Gastrocnemius medialis (tissue), 4 donors: Measurements from ENCODE around the gene CCS. TPM values are rescaled to one million over a fixed set of nuclear protein-coding genes. Genes with fewer than 3 reads are reported as not detected.

ENCODE experiments used
- ATAC-seq, 2 donors: fragments of 150-250 bp; one replicate each; pipeline ENCODE4 v1.9.1; 2016
- DNase-seq, 2 donors: peaks; one replicate each; pipeline ENCODE4 v3.0.0-alpha.2; 2019
- H3K27ac ChIP-seq, 4 donors: fragments of 200-600 bp; sonication (generic); 1 replicate in 1 of 4; 2 replicates in 3 of 4; pipeline ENCODE4 v1.5.1; 2016 to 2018; ENCODE audit warnings: mild to moderate bottlenecking in 2 of 4, moderate library complexity in 1 of 4
- H3K27me3 ChIP-seq, 3 donors: fragments of 200-600 bp; sonication (generic) in 2 of 3; 1 replicate in 1 of 3; 2 replicates in 2 of 3; pipeline versions ENCODE4 v1.5.1 to v1.6.0; 2016 to 2019; ENCODE audit warnings: mild to moderate bottlenecking in 1 of 3, moderate library complexity in 1 of 3
- H3K36me3 ChIP-seq, 2 donors: fragments of 200-600 bp; sonication (generic) in 1 of 2; one replicate each; pipeline ENCODE4 v1.5.1; 2017 to 2018
- H3K4me1 ChIP-seq, 2 donors: fragments of 200-600 bp; sonication (generic) in 1 of 2; one replicate each; pipeline ENCODE4 v1.5.1; 2016 to 2017; ENCODE audit warnings: mild to moderate bottlenecking in 2 of 2
- H3K4me3 ChIP-seq, 4 donors: fragments of 200-600 bp; sonication (generic) in 3 of 4; 1 replicate in 1 of 4; 2 replicates in 3 of 4; pipeline ENCODE4 v1.5.1; 2016 to 2019; ENCODE audit warnings: mild to moderate bottlenecking in 2 of 4
- H3K9me3 ChIP-seq, 3 donors: fragments of 200-600 bp; sonication (generic) in 2 of 3; 1 replicate in 1 of 3; 2 replicates in 2 of 3; pipeline ENCODE4 v1.5.1; 2016 to 2019
- CTCF ChIP-seq, 5 experiments: fragments of 450-650 bp in 3 of 5; fragments of 200-600 bp in 2 of 5; sonication (generic) in 2 of 5; IDR thresholded peaks in 4 of 5; conservative IDR thresholded peaks in 1 of 5; 1 replicate in 4 of 5; 2 replicates in 1 of 5; pipeline ENCODE4 v1.5.1; 2016 to 2019; ENCODE audit warnings: antibody characterized with exemption in 5 of 5, mild to moderate bottlenecking in 3 of 5, moderate library complexity in 3 of 5
- POLR2A ChIP-seq, 2 donors: fragments of 450-650 bp; IDR thresholded peaks; one replicate each; pipeline ENCODE4 v1.6.1; 2017; ENCODE audit warnings: antibody characterized with exemption in 2 of 2, mild to moderate bottlenecking in 2 of 2, moderate library complexity in 2 of 2
- in situ Hi-C, 4 donors: fragments of 200-750 bp; cut with MboI; loops; one replicate each; pipeline versions ENCODE4 v1.15.0 to v1.8.0; 2017; ENCODE audit warnings: low sequenced_read_pairs in 4 of 4
- intact Hi-C: fragments of 100-400 bp; cut with DNase I; formaldehyde crosslinking; loops from one replicate; pipeline ENCODE4 v1.15.1; 2023; ENCODE audit warnings: low total_unique reads
- total RNA-seq, 4 donors: library from RNA; depleted of rRNA; stranded (reverse); fragments of >200 nt; gene quantifications; one replicate each; pipeline versions ENCODE4 v1.1.0 to v1.2.3, GENCODE V29; 2016

The CCS gene
- total RNA-seq, 4 donors from 2014 or later = 9.0 to 12.3 (median 11.7) TPM

GRCh38 chr11:66626382-66626781, 33.4 kb downstream of the CCS start:
- Histone ChIP-seq H3K4me3 (no peak overlapping the region), H3K9me3 (no peaks in the 10 kb centered on the region), H3K27ac (no peak overlapping the region), H3K27me3 (no peaks in the 10 kb centered on the region), H3K36me3 (peaks cover 0 to 49% of the 10 kb centered on the region in 2 donors), H3K4me1 (peaks cover 21 to 34% of the 10 kb centered on the region in 2 donors)
- in situ Hi-C loops = no loop called here
- no peak for TF ChIP-seq CTCF (IDR thresholded peaks at IDR 0.05 in 4 of 5, conservative IDR thresholded peaks at IDR 0.05 in 1 of 5)
- no peak for TF ChIP-seq POLR2A (IDR thresholded peaks at IDR 0.05)
- intact Hi-C loops = no loop called here
- ATAC-seq = no peak
- no peak for DNase-seq

- Histone ChIP-seq H3K36me3 (peaks cover 0 to 49% of the 10 kb centered on the region in 2 donors), H3K27ac (no peak overlapping the region), H3K4me1 (peaks cover 19 to 33% of the 10 kb centered on the region in 2 donors), H3K9me3 (no peaks in the 10 kb centered on the region), H3K4me3 (no peak overlapping the region), H3K27me3 (no peaks in the 10 kb centered on the region)
- TF ChIP-seq CTCF (IDR thresholded peaks at IDR 0.05 in 4 of 5, conservative IDR thresholded peaks at IDR 0.05 in 1 of 5) (no peak), POLR2A (IDR thresholded peaks at IDR 0.05) (no peak)
- in situ Hi-C loops = no loop called here
- DNase-seq = no peak
- intact Hi-C loops = no loop called here
- ATAC-seq = no peak
These were observed 33.9 kb downstream of the CCS start for GRCh38 chr11:66626926-66627325.

GRCh38 chr11:66628061-66628603, 35.1 kb downstream of the CCS start:
- Histone ChIP-seq H3K27me3 (no peaks in the 10 kb centered on the region), H3K4me3 (no peak overlapping the region), H3K9me3 (no peaks in the 10 kb centered on the region), H3K36me3 (peaks cover 0 to 49% of the 10 kb centered on the region in 2 donors), H3K27ac (no peak overlapping the region), H3K4me1 (peaks cover 7 to 21% of the 10 kb centered on the region in 2 donors)
- intact Hi-C loops (no loop called here), in situ Hi-C loops (no loop called here)
- ATAC-seq (no peak), DNase-seq (no peak)
- no peak for TF ChIP-seq CTCF (IDR thresholded peaks at IDR 0.05 in 4 of 5, conservative IDR thresholded peaks at IDR 0.05 in 1 of 5)
- no peak for TF ChIP-seq POLR2A (IDR thresholded peaks at IDR 0.05)

- ATAC-seq = no peak
- H3K9me3 ChIP-seq = no peaks in the 10 kb centered on the region
- TF ChIP-seq CTCF (IDR thresholded peaks at IDR 0.05 in 4 of 5, conservative IDR thresholded peaks at IDR 0.05 in 1 of 5) (no peak), POLR2A (IDR thresholded peaks at IDR 0.05) (no peak)
- no peaks in the 10 kb centered on the region for H3K27me3 ChIP-seq
- intact Hi-C loops = no loop called here
- H3K36me3 ChIP-seq = peaks cover 0 to 44% of the 10 kb centered on the region in 2 donors
- H3K4me1 ChIP-seq = peaks cover 4 to 8% of the 10 kb centered on the region in 2 donors
- H3K4me3 ChIP-seq = no peak overlapping the region
- in situ Hi-C loops = no loop called here
- DNase-seq = no peak
- H3K27ac ChIP-seq = no peak overlapping the region
These were observed 36.4 kb downstream of the CCS start for GRCh38 chr11:66629356-66629755.

GRCh38 chr11:66631883-66632282, 38.9 kb downstream of the CCS start:
- DNase-seq (no peak), ATAC-seq (peak in 1 of 2 donors; percentile 51)
- intact Hi-C loops (no loop called here), in situ Hi-C loops (no loop called here)
- Histone ChIP-seq H3K4me1 (peaks cover 4 to 9% of the 10 kb centered on the region in 2 donors), H3K36me3 (peaks cover 0 to 19% of the 10 kb centered on the region in 2 donors), H3K27ac (peak overlapping the region in 3 of 4 donors; percentile 1 to 13 (median 8)), H3K9me3 (no peaks in the 10 kb centered on the region), H3K27me3 (no peaks in the 10 kb centered on the region), H3K4me3 (no peak overlapping the region)
- no peak for TF ChIP-seq POLR2A (IDR thresholded peaks at IDR 0.05)
- TF ChIP-seq CTCF (IDR thresholded peaks at IDR 0.05 in 4 of 5, conservative IDR thresholded peaks at IDR 0.05 in 1 of 5) = no peak
